HEK293 (cell line): ENCODE measurements around the gene SLC36A4.

Experiments used
- HOXC10 ChIP-seq: sonication (generic); formaldehyde crosslinking; IDR thresholded peaks from 2 replicates; pipeline ENCODE4 v1.8.1; 2023; ENCODE audit warnings: mild to moderate bottlenecking, missing genetic modification reagents
- ZSCAN16 ChIP-seq: fragments of 450-650 bp; formaldehyde crosslinking; IDR thresholded peaks from 2 replicates; pipeline ENCODE4 v1.5.1; 2016; ENCODE audit warnings: missing biosample characterization, missing genetic modification characterization
- TF ChIP-seq, protein P1 (sequence below): fragments of 450-650 bp; formaldehyde crosslinking; IDR thresholded peaks from 2 replicates; pipeline ENCODE4 v1.5.1; 2016; ENCODE audit warnings: missing biosample characterization, missing genetic modification characterization
- TF ChIP-seq, protein P2 (sequence below): fragments of 450-650 bp; formaldehyde crosslinking; IDR thresholded peaks from 2 replicates; pipeline ENCODE4 v1.5.1; 2016; ENCODE audit warnings: missing biosample characterization, missing genetic modification characterization, low read depth

DNA sequence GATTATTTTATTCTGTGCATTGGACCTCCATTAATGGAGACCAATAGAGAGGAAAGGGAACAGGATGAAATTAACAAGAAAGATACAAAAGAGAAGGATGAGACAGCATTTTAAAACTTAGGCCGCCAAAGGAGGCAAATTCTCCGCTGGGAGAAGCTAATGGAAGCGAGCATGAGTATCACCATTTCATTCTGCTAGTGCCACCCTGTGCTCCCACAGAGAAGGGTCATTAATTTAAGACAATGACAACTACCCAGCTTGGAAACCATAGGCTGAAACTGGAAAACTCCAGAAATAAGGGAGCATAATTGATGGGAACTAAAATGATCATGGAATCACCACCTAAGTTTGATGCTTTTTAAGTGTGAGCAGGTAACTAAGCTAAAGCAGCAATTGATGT lies 69.2 kb downstream of the SLC36A4 start:
- TF ChIP-seq, protein P1, sequence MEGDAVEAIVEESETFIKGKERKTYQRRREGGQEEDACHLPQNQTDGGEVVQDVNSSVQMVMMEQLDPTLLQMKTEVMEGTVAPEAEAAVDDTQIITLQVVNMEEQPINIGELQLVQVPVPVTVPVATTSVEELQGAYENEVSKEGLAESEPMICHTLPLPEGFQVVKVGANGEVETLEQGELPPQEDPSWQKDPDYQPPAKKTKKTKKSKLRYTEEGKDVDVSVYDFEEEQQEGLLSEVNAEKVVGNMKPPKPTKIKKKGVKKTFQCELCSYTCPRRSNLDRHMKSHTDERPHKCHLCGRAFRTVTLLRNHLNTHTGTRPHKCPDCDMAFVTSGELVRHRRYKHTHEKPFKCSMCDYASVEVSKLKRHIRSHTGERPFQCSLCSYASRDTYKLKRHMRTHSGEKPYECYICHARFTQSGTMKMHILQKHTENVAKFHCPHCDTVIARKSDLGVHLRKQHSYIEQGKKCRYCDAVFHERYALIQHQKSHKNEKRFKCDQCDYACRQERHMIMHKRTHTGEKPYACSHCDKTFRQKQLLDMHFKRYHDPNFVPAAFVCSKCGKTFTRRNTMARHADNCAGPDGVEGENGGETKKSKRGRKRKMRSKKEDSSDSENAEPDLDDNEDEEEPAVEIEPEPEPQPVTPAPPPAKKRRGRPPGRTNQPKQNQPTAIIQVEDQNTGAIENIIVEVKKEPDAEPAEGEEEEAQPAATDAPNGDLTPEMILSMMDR (tag by site-specific recombination), result no peak
- TF ChIP-seq ZSCAN16 (tag by site-specific recombination) (no peak), HOXC10 (CRISPR knock-in tag) (no peak)
- TF ChIP-seq, protein P2, sequence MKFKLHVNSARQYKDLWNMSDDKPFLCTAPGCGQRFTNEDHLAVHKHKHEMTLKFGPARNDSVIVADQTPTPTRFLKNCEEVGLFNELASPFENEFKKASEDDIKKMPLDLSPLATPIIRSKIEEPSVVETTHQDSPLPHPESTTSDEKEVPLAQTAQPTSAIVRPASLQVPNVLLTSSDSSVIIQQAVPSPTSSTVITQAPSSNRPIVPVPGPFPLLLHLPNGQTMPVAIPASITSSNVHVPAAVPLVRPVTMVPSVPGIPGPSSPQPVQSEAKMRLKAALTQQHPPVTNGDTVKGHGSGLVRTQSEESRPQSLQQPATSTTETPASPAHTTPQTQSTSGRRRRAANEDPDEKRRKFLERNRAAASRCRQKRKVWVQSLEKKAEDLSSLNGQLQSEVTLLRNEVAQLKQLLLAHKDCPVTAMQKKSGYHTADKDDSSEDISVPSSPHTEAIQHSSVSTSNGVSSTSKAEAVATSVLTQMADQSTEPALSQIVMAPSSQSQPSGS, result no peak
